ENCODE data around the gene TTC23. TPM values are rescaled to one million over a fixed set of nuclear protein-coding genes. Genes with fewer than 3 reads are reported as not detected.

The TTC23 gene
- total and polyA plus RNA-seq, 2 donors (not counting 3 experiments of a cell fraction or from before 2014, with no cell fraction given) = 4.1 to 27.3 TPM

- H4K20me1 ChIP-seq (replicated peaks; ENCODE audit: control insufficient read depth, extremely low read depth, insufficient read depth, low read length) = no peaks in the 10 kb centered on the region
- no peak for FAIRE-seq
- H3K9me1 ChIP-seq (replicated peaks; ENCODE audit: control insufficient read depth, extremely low read depth, insufficient read depth, low read length) = no peaks in the 10 kb centered on the region
- no peaks in the 10 kb centered on the region for H3K79me2 ChIP-seq (ENCODE audit: control insufficient read depth, insufficient read depth, low read length)
- intact Hi-C loops (cut with micrococcal nuclease) = no loop called here
- ChIA-PET CTCF (interaction anchor here (0.8 to 1.4 kb wide), 4 partner anchors 17 to 105 kb away, joined by 3 to 4 read pairs (median 4); partner anchors contain the start of gene SYNM), POLR2A (no interaction called here)
- peaks cover 0 to 4% of the 10 kb centered on the region in 2 experiments for H3K36me3 ChIP-seq (ENCODE audit: control insufficient read depth in 2 of 2, extremely low read depth in 1 of 2, insufficient read depth in 2 of 2, low read length in 2 of 2)
- H2AFZ ChIP-seq (ENCODE audit: low read depth, low read length) = no peak overlapping the region
- DNase-seq (ENCODE audit: low read depth, low spot score) = no peak
- no peak overlapping the region for H3K4me3 ChIP-seq (replicated peaks in 1 of 3; ENCODE audit: insufficient read depth in 1 of 3, low read depth in 1 of 3, low read length in 3 of 3)
- TF ChIP-seq JUN (IDR thresholded peaks at IDR 0.05; ENCODE audit: borderline replicate concordance, insufficient read depth, insufficient read length, low read depth) (no peak), POLR2AphosphoS5 (IDR thresholded peaks at IDR 0.05; ENCODE audit: insufficient read depth, low read depth, low read length) (no peak), CTCF (IDR thresholded peaks at IDR 0.05; ENCODE audit: extremely low read depth in 1 of 2, insufficient read depth in 1 of 2, low read depth in 1 of 2, low read length in 2 of 2) (no peak), MYC (IDR thresholded peaks at IDR 0.05; ENCODE audit: low read depth, low read length) (no peak), GATA2 (IDR thresholded peaks at IDR 0.05; ENCODE audit: insufficient read depth, insufficient read length, low read depth, low read length) (no peak), FOS (IDR thresholded peaks at IDR 0.05; ENCODE audit: borderline replicate concordance, insufficient read depth, low read length) (no peak), POLR2A (IDR thresholded peaks at IDR 0.05; ENCODE audit: low read depth, low read length) (no peak)
- dilution Hi-C loops (cut with MboI; ENCODE audit: extremely low pct_ligation_motif_present, low sequenced_read_pairs) = no loop called here
- H3K9me3 ChIP-seq (replicated peaks; ENCODE audit: control insufficient read depth, insufficient read depth, low read length) = no peaks in the 10 kb centered on the region
- no TSS peak for BruUV-seq (replicated peaks)
- H3K9ac ChIP-seq (replicated peaks; ENCODE audit: extremely low read depth, insufficient read depth, low read length) = no peak overlapping the region
- H3K4me1 ChIP-seq (ENCODE audit: control insufficient read depth, extremely low read depth, insufficient read depth, low read length) = peaks cover 7% of the 10 kb centered on the region
- no peak overlapping the region for H3K4me2 ChIP-seq (ENCODE audit: insufficient read depth, low read length)
- no peaks in the 10 kb centered on the region for H3K27me3 ChIP-seq (ENCODE audit: control insufficient read depth in 2 of 2, insufficient read depth in 2 of 2, low read length in 2 of 2)
- no peak overlapping the region for H3K27ac ChIP-seq (ENCODE audit: insufficient read depth, low read depth, low read length)
Measured at GRCh38 chr15:99181545-99181971, 67.8 kb downstream of the TTC23 start.

All from endothelial cell of umbilical vein (primary cell).